ENCODE data around the gene GPR137.

GPR137 gene

DNA sequence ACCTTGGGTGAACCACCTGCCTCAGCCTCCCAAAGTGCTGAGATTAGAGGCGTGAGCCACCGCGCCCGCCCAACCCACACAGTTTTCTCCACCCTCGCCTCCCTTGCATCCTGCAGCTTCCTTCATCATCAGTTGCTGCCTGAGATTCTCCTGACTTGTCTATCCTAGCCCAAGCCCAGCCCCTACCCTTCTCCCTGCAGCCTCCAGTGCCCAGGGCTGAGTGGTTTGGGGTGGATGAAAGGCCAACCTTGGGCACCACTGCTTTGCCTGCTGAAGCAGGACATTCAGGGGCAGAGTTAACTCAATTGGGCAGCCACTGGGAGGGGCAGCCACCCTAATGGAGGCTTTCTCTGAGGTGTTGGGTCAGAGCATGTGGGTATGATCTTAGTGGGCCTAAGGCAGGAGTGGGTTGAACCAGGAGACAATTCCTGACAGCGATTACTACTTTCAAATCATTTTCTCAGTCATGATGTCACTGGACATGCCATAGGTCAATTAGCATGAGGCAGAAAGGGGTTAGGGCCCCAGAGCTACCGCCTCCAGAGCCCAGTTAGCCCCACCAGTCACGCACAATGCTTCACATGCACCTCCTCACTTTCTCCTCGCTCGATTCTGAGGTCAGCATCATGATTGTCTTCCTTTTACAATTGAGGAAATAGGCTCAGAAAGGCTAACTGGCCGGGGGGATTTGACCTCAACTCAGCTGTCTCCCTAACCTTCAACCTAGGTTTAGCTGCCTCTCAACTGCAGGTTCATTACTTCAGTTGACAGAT lies 45.8 kb upstream of the GPR137 start:
- Histone ChIP-seq H3K36me3 (ENCODE audit: control insufficient read depth in 2 of 2, insufficient read depth in 1 of 2, low read length in 2 of 2) (peaks cover 0 to 48% of the 10 kb centered on the region in 2 experiments; a peak in 1 of 3 replicates), H3K27ac (ENCODE audit: extremely low read depth, low read depth, low read length) (peak overlapping the region; percentile 55), H3K9me3 (ENCODE audit: control insufficient read depth, insufficient read depth, low read depth, low read length) (no peaks in the 10 kb centered on the region), H3K4me3 (ENCODE audit: low read depth, low read length) (peak overlapping the region; percentile 75), H3K4me1 (ENCODE audit: control insufficient read depth, insufficient read depth, low read length) (no peaks in the 10 kb centered on the region)
- TF ChIP-seq GLIS1 (tag by site-specific recombination; IDR thresholded peaks at IDR 0.05) (no peak), ZFHX2 (tag by site-specific recombination; conservative IDR thresholded peaks at IDR 0.05) (peak; percentile 15), ZNF302 (tag by site-specific recombination; IDR thresholded peaks at IDR 0.05; ENCODE audit: low read depth) (no peak), ZNF624 (tag by site-specific recombination; IDR thresholded peaks at IDR 0.05) (no peak), KLF1 (tag by site-specific recombination; IDR thresholded peaks at IDR 0.05) (peak; percentile 40; the same call in 1 of the 2 replicates), ZNF664 (tag by site-specific recombination; IDR thresholded peaks at IDR 0.05) (no peak), OVOL3 (tag by site-specific recombination; IDR thresholded peaks at IDR 0.05) (no peak), EGR2 (tag by site-specific recombination; IDR thresholded peaks at IDR 0.05; ENCODE audit: low read depth) (peak; percentile 25; the same call in 1 of the 2 replicates)
- TF ChIP-seq, protein P1, sequence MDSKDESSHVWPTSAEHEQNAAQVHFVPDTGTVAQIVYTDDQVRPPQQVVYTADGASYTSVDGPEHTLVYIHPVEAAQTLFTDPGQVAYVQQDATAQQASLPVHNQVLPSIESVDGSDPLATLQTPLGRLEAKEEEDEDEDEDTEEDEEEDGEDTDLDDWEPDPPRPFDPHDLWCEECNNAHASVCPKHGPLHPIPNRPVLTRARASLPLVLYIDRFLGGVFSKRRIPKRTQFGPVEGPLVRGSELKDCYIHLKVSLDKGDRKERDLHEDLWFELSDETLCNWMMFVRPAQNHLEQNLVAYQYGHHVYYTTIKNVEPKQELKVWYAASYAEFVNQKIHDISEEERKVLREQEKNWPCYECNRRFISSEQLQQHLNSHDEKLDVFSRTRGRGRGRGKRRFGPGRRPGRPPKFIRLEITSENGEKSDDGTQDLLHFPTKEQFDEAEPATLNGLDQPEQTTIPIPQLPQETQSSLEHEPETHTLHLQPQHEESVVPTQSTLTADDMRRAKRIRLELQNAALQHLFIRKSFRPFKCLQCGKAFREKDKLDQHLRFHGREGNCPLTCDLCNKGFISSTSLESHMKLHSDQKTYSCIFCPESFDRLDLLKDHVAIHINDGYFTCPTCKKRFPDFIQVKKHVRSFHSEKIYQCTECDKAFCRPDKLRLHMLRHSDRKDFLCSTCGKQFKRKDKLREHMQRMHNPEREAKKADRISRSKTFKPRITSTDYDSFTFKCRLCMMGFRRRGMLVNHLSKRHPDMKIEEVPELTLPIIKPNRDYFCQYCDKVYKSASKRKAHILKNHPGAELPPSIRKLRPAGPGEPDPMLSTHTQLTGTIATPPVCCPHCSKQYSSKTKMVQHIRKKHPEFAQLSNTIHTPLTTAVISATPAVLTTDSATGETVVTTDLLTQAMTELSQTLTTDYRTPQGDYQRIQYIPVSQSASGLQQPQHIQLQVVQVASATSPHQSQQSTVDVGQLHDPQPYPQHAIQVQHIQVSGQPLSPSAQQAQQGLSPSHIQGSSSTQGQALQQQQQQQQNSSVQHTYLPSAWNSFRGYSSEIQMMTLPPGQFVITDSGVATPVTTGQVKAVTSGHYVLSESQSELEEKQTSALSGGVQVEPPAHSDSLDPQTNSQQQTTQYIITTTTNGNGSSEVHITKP (tag by site-specific recombination; IDR thresholded peaks at IDR 0.05) = no peak
- ChIA-PET CTCF (interaction anchor here (0.6 kb wide), 1 partner anchor 54 kb away, joined by 3 read pairs; no protein-coding TSS in a partner anchor), POLR2A (interaction anchor here (0.6 to 3.9 kb wide), 5 partner anchors 10 to 72 kb away, joined by 3 to 14 read pairs (median 3); partner anchors contain the start of genes DNAJC4, NUDT22 and TRPT1)

DNA sequence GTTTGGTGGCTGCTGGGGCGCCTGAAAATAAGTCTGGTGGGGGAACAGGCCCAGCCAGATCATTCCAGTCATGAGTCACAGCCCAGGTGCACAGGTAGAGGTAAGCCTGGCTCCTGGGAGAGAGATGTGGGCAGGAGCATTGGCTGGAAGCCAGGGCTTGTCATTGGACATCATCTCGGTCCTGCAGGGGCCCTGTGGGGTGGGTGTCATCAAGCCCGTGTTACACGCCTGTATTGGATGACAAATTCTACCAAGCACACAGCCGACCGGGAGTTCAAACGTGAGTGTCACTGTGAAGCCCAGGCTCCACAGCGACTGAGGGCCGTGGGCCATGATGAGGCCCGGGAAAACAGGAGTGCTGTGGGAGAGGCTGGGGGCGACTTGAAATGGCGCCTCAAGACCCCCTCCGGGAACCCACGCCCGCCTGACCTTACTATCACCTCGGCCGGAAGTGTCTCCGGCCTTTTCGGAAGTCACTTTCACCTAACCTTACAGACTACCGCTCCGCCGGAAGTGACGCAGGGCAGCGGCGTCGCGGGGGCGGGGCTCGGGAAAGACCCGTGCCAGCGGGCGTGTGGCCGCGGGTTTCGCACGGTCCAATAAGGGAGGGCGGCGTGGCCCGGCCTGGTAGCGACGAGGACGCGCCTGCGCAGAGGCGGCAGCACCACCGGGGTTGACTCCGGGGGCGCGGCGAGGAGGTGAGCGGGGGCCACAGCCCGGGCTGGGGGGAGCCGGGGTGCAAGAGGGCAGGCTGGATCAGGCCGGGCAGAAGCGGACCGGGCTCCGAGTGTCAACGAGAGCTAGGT lies 45.0 kb upstream of the GPR137 start, which contains the start of gene FKBP2:
Gene FKBP2 (plus strand): TSS at position 661 of the 806 bp plus-strand sequence. CDS start 1,293 bp downstream, outside the sequence.
- POLR2A ChIA-PET = interaction anchor here (0.7 to 7.2 kb wide), 21 partner anchors 8 to 538 kb away, joined by 3 to 96 read pairs (median 6); partner anchors contain the start of genes BAD, CATSPERZ, DNAJC4 and ESRRA
- H3K4me1 ChIP-seq (ENCODE audit: control insufficient read depth, insufficient read depth, low read length) = no peaks in the 10 kb centered on the region
- peak within 1 kb of the TSS; percentile 75 for H3K4me3 ChIP-seq (ENCODE audit: low read depth, low read length)
- no peaks in the 10 kb centered on the region for H3K9me3 ChIP-seq (ENCODE audit: control insufficient read depth, insufficient read depth, low read depth, low read length)
- H3K36me3 ChIP-seq (ENCODE audit: control insufficient read depth in 2 of 2, insufficient read depth in 1 of 2, low read length in 2 of 2) = peaks cover 0 to 50% of the 10 kb centered on the region in 2 experiments; a peak in 1 of 3 replicates
- CTCF ChIA-PET = interaction anchor here (0.6 to 1.2 kb wide), 9 partner anchors 10 to 788 kb away, joined by 3 to 5 read pairs (median 4); no protein-coding TSS in a partner anchor
- H3K27ac ChIP-seq (ENCODE audit: extremely low read depth, low read depth, low read length) = peak within 1 kb of the TSS; percentile 83
- TF ChIP-seq, protein P2, sequence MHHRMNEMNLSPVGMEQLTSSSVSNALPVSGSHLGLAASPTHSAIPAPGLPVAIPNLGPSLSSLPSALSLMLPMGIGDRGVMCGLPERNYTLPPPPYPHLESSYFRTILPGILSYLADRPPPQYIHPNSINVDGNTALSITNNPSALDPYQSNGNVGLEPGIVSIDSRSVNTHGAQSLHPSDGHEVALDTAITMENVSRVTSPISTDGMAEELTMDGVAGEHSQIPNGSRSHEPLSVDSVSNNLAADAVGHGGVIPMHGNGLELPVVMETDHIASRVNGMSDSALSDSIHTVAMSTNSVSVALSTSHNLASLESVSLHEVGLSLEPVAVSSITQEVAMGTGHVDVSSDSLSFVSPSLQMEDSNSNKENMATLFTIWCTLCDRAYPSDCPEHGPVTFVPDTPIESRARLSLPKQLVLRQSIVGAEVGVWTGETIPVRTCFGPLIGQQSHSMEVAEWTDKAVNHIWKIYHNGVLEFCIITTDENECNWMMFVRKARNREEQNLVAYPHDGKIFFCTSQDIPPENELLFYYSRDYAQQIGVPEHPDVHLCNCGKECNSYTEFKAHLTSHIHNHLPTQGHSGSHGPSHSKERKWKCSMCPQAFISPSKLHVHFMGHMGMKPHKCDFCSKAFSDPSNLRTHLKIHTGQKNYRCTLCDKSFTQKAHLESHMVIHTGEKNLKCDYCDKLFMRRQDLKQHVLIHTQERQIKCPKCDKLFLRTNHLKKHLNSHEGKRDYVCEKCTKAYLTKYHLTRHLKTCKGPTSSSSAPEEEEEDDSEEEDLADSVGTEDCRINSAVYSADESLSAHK (tag by site-specific recombination; IDR thresholded peaks at IDR 0.05) = no peak
- TF ChIP-seq, protein P3, sequence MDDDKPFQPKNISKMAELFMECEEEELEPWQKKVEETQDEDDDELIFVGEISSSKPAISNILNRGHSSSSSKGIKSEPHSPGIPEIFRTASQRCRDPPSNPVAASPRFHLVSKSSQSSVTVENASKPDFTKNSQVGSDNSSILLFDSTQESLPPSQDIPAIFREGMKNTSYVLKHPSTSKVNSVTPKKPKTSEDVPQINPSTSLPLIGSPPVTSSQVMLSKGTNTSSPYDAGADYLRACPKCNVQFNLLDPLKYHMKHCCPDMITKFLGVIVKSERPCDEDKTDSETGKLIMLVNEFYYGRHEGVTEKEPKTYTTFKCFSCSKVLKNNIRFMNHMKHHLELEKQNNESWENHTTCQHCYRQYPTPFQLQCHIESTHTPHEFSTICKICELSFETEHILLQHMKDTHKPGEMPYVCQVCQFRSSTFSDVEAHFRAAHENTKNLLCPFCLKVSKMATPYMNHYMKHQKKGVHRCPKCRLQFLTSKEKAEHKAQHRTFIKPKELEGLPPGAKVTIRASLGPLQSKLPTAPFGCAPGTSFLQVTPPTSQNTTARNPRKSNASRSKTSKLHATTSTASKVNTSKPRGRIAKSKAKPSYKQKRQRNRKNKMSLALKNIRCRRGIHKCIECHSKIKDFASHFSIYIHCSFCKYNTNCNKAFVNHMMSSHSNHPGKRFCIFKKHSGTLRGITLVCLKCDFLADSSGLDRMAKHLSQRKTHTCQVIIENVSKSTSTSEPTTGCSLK (tag by site-specific recombination; IDR thresholded peaks at IDR 0.05) = no peak
- TF ChIP-seq ZFP69B (tag by site-specific recombination; IDR thresholded peaks at IDR 0.05) = no peak
- TF ChIP-seq ZNF521 (tag by site-specific recombination; IDR thresholded peaks at IDR 0.05) = no peak
- TF ChIP-seq ZNF157 (tag by site-specific recombination; IDR thresholded peaks at IDR 0.05) = no peak
- TF ChIP-seq GLIS2 (tag by site-specific recombination; IDR thresholded peaks at IDR 0.05) = peak; percentile 73
- TF ChIP-seq ZNF23 (tag by site-specific recombination; IDR thresholded peaks at IDR 0.05; ENCODE audit: borderline replicate concordance) = no peak
- peak; percentile 48; the same call in 1 of the 2 replicates for TF ChIP-seq KLF8 (tag by site-specific recombination; IDR thresholded peaks at IDR 0.05)
- TF ChIP-seq ZNF670 (tag by site-specific recombination; IDR thresholded peaks at IDR 0.05; ENCODE audit: low read depth) = no peak
- no peak for TF ChIP-seq ZNF416 (tag by site-specific recombination; IDR thresholded peaks at IDR 0.05)
- no peak for TF ChIP-seq ZNF76 (tag by site-specific recombination; IDR thresholded peaks at IDR 0.05; ENCODE audit: borderline replicate concordance, low read depth)
- TF ChIP-seq ZNF560 (tag by site-specific recombination; IDR thresholded peaks at IDR 0.05; ENCODE audit: borderline replicate concordance) = no peak
- no peak for TF ChIP-seq ZNF311 (tag by site-specific recombination; IDR thresholded peaks at IDR 0.05; ENCODE audit: borderline replicate concordance)
- no peak for TF ChIP-seq ZNF514 (tag by site-specific recombination; IDR thresholded peaks at IDR 0.05)
